ENCODE measurements around the gene SLC36A1. TPM values are rescaled to one million over a fixed set of nuclear protein-coding genes. Genes with fewer than 3 reads are reported as not detected.

Gene SLC36A1
- total RNA-seq, 1 experiment from 2014 or later: 11.0 TPM

DNA sequence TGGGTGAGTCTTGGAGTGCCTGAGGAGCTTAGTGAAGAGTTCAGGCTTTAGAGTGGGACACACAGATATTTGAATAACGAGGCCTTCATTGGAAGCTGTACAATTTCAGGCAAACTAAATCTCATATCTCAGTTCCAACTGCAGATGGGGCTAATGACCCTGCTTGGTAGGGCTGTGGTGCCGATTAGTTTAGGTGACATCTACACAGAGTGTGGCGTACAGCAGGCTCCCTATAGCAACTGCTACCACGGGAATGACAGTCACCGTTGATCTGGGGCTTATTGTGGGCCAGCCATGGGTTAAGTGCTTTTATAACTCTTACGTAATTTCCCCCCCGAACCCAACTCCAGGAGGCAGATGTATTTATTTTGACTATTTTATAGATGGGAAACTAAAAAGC is 72.9 kb downstream of the SLC36A1 start:
- intact Hi-C loops (cut with micrococcal nuclease; ENCODE audit: unreplicated experiment): no loop called here
- H3K9me2 ChIP-seq (ENCODE audit: insufficient read depth): no peaks in the 10 kb centered on the region
- no peak overlapping the region for H2AFZ ChIP-seq
- H3K4me2 ChIP-seq: no peak overlapping the region
- H3K27ac ChIP-seq: no peak overlapping the region
- no peaks in the 10 kb centered on the region for H3K9me3 ChIP-seq (ENCODE audit: insufficient read depth, low read depth)
- no peak overlapping the region for H3K4me3 ChIP-seq
- CTCF ChIA-PET: interaction anchor here (0.6 to 2.1 kb wide), 6 partner anchors 11 to 828 kb away, joined by 3 to 17 read pairs (median 3); no protein-coding TSS in a partner anchor
- DNase-seq: no peak
- H3F3A ChIP-seq (ENCODE audit: insufficient read depth, low read depth): no peaks in the 10 kb centered on the region
- BruUV-seq (replicated peaks): no TSS peak
- H3K4me1 ChIP-seq (replicated peaks; ENCODE audit: insufficient read depth): peaks cover 6% of the 10 kb centered on the region; the same call in 1 of the 2 replicates
- TF ChIP-seq, protein P1, sequence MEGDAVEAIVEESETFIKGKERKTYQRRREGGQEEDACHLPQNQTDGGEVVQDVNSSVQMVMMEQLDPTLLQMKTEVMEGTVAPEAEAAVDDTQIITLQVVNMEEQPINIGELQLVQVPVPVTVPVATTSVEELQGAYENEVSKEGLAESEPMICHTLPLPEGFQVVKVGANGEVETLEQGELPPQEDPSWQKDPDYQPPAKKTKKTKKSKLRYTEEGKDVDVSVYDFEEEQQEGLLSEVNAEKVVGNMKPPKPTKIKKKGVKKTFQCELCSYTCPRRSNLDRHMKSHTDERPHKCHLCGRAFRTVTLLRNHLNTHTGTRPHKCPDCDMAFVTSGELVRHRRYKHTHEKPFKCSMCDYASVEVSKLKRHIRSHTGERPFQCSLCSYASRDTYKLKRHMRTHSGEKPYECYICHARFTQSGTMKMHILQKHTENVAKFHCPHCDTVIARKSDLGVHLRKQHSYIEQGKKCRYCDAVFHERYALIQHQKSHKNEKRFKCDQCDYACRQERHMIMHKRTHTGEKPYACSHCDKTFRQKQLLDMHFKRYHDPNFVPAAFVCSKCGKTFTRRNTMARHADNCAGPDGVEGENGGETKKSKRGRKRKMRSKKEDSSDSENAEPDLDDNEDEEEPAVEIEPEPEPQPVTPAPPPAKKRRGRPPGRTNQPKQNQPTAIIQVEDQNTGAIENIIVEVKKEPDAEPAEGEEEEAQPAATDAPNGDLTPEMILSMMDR (conservative IDR thresholded peaks at IDR 0.05): 0 out of 2 replicates have a peak, but pooled peaks have one; percentile 33
- no peak for TF ChIP-seq EZH2 (IDR thresholded peaks at IDR 0.05; ENCODE audit: low read depth)
- H3K36me3 ChIP-seq (ENCODE audit: low read depth): no peaks in the 10 kb centered on the region
- no peaks in the 10 kb centered on the region for H3K27me3 ChIP-seq (ENCODE audit: insufficient read depth, low read depth)
- POLR2A ChIA-PET (ENCODE audit: unreplicated experiment): no interaction called here
- H3K79me2 ChIP-seq (ENCODE audit: low read depth): no peaks in the 10 kb centered on the region
- H4K20me1 ChIP-seq (ENCODE audit: insufficient read depth): no peaks in the 10 kb centered on the region

DNA sequence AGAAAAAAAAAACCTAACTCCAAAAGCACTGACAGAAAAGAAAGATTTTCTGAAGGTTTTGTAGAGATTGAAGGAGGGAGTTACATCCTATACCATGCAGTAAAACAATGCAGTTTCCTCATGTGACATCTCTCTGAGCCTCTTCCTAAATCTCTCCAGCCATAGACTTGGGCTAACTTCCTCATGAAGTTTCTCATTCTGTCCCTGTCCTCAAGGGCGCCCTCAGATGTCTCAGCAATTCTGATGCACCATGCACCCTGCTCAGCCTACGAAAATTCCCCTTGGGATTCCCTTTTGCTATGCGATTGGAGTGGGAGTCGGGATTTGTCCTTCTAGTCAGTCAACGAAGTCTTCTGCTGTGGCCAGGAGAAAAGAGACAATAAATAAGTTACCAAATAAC is 74.8 kb downstream of the SLC36A1 start:
- Histone ChIP-seq H3K9me3 (ENCODE audit: insufficient read depth, low read depth) (no peaks in the 10 kb centered on the region), H3K27ac (no peak overlapping the region), H3K79me2 (ENCODE audit: low read depth) (no peaks in the 10 kb centered on the region), H2AFZ (no peak overlapping the region), H4K20me1 (ENCODE audit: insufficient read depth) (no peaks in the 10 kb centered on the region), H3F3A (ENCODE audit: insufficient read depth, low read depth) (no peaks in the 10 kb centered on the region), H3K9me2 (ENCODE audit: insufficient read depth) (no peaks in the 10 kb centered on the region), H3K4me1 (replicated peaks; ENCODE audit: insufficient read depth) (peaks cover 6% of the 10 kb centered on the region; the same call in 1 of the 2 replicates), H3K4me2 (no peak overlapping the region), H3K27me3 (ENCODE audit: insufficient read depth, low read depth) (no peaks in the 10 kb centered on the region), H3K36me3 (ENCODE audit: low read depth) (no peaks in the 10 kb centered on the region), H3K4me3 (no peak overlapping the region)
- intact Hi-C loops (cut with micrococcal nuclease; ENCODE audit: unreplicated experiment): loop anchor here (2.0 kb wide), 1 partner anchor 721 kb away; no protein-coding TSS in a partner anchor
- CTCF ChIA-PET: no interaction called here
- no peak for DNase-seq
- no TSS peak for BruUV-seq (replicated peaks)
- POLR2A ChIA-PET (ENCODE audit: unreplicated experiment): no interaction called here
- TF ChIP-seq EZH2 (IDR thresholded peaks at IDR 0.05; ENCODE audit: low read depth): no peak
- TF ChIP-seq, protein P1 (conservative IDR thresholded peaks at IDR 0.05): no peak

DNA sequence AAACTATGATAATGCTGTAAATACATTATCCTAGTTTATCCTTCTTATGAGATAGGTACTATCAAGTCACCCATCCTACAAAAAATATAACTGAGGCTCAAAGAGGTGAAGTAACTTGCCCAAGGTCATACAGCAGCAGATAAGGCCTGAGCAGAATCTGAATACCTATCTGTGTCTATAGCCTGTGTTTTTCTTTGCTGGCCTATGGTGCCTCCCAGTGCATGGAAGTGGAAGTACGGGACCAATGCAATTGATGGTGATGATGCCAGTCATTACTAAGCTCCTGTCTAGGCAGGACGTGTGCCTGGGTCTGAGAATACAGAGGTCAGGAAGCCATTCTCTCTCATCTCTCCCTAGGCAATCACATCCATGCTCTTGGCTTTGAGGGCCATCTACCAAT is 75.9 kb downstream of the SLC36A1 start:
- no TSS peak for BruUV-seq (replicated peaks)

More for the DNA sequence above, 75.9 kb downstream of the SLC36A1 start:
- intact Hi-C loops (cut with micrococcal nuclease; ENCODE audit: unreplicated experiment): loop anchor here (1.0 to 2.0 kb wide), 3 partner anchors 76 to 723 kb away; partner anchors contain the start of gene SLC36A1
- Histone ChIP-seq H2AFZ (no peak overlapping the region), H3K9me2 (ENCODE audit: insufficient read depth) (no peaks in the 10 kb centered on the region), H3K4me3 (no peak overlapping the region), H4K20me1 (ENCODE audit: insufficient read depth) (no peaks in the 10 kb centered on the region), H3K36me3 (ENCODE audit: low read depth) (no peaks in the 10 kb centered on the region), H3K27ac (no peak overlapping the region), H3K9me3 (ENCODE audit: insufficient read depth, low read depth) (no peaks in the 10 kb centered on the region), H3K4me2 (no peak overlapping the region), H3K4me1 (replicated peaks; ENCODE audit: insufficient read depth) (peaks cover 5% of the 10 kb centered on the region; the same call in 1 of the 2 replicates), H3F3A (ENCODE audit: insufficient read depth, low read depth) (no peaks in the 10 kb centered on the region), H3K27me3 (ENCODE audit: insufficient read depth, low read depth) (no peaks in the 10 kb centered on the region), H3K79me2 (ENCODE audit: low read depth) (no peaks in the 10 kb centered on the region)
- CTCF ChIA-PET: interaction anchor here (1.0 to 2.0 kb wide), 6 partner anchors 13 to 131 kb away, joined by 3 to 11 read pairs (median 4); partner anchors contain the start of gene SLC36A1
- no peak for TF ChIP-seq EZH2 (IDR thresholded peaks at IDR 0.05; ENCODE audit: low read depth)
- TF ChIP-seq, protein P1 (conservative IDR thresholded peaks at IDR 0.05): peak; percentile 76
- POLR2A ChIA-PET (ENCODE audit: unreplicated experiment): no interaction called here
- peak in 1 of 2 experiments; percentile 41 for DNase-seq
